Astrocyte (in vitro differentiated cells and primary cell): ENCODE results near the gene BICDL2. TPM values are rescaled to one million over a fixed set of nuclear protein-coding genes. Genes with fewer than 3 reads are reported as not detected.

Experiments
- DNase-seq: peaks from one replicate; pipeline ENCODE4 v3.0.0-alpha.2; 2010; ENCODE audit warnings: low read depth
- FAIRE-seq: peaks from 2 replicates; lab custom pipeline; 2011; peaks lifted over from hg19 to GRCh38; lab: Jason Lieb, UNC
- H2AFZ ChIP-seq: 2 replicates; pipeline ENCODE4 v1.6.0; 2012; ENCODE audit warnings: low read depth, low read length, inconsistent platforms
- H3K27ac ChIP-seq: 2 replicates; pipeline ENCODE4 v1.5.1; 2011; ENCODE audit warnings: low read depth, low read length, inconsistent platforms
- H3K27me3 ChIP-seq: 2 replicates; pipeline ENCODE4 v1.6.0; 2011; ENCODE audit warnings: low read length, inconsistent platforms; ENCODE audit not compliant: insufficient read depth
- H3K36me3 ChIP-seq: 2 replicates; pipeline ENCODE4 v1.5.1; 2011; ENCODE audit warnings: low read length, inconsistent platforms; ENCODE audit not compliant: insufficient read depth
- H3K4me1 ChIP-seq: 2 replicates; pipeline ENCODE4 v1.5.1; 2011; ENCODE audit warnings: low read length, inconsistent platforms; ENCODE audit not compliant: insufficient read depth
- H3K4me2 ChIP-seq: 2 replicates; pipeline ENCODE4 v1.6.0; 2012; ENCODE audit warnings: low read length, inconsistent platforms
- H3K4me3 ChIP-seq: 2 replicates; pipeline ENCODE4 v1.5.1; 2011; ENCODE audit warnings: low read depth, mild to moderate bottlenecking, low read length, inconsistent platforms; ENCODE audit not compliant: insufficient read depth
- H3K79me2 ChIP-seq: 2 replicates; pipeline ENCODE4 v1.6.0; 2012; ENCODE audit warnings: mild to moderate bottlenecking, low read length, inconsistent platforms; ENCODE audit not compliant: insufficient read depth
- H3K9ac ChIP-seq: 2 replicates; pipeline ENCODE4 v1.6.0; 2012; ENCODE audit warnings: mild to moderate bottlenecking, low read length, inconsistent platforms
- H3K9me3 ChIP-seq: 2 replicates; pipeline ENCODE4 v1.5.1; 2012; ENCODE audit warnings: low read depth, mild to moderate bottlenecking, low read length, inconsistent platforms; ENCODE audit not compliant: insufficient read depth
- H4K20me1 ChIP-seq: 2 replicates; pipeline ENCODE4 v1.6.0; 2012; ENCODE audit warnings: low read length, inconsistent platforms; ENCODE audit not compliant: insufficient read depth
- H3K27ac Mint-ChIP-seq: one replicate; pipeline ENCODE4 v1.8.0; 2021; ENCODE audit warnings: mild to moderate bottlenecking, mixed read lengths; ENCODE audit not compliant: unreplicated experiment
- H3K27me3 Mint-ChIP-seq: one replicate; pipeline ENCODE4 v1.8.0; 2021; ENCODE audit warnings: low read depth, mixed read lengths; ENCODE audit not compliant: unreplicated experiment
- H3K36me3 Mint-ChIP-seq: one replicate; pipeline ENCODE4 v1.8.0; 2021; ENCODE audit warnings: low read depth, mixed read lengths; ENCODE audit not compliant: unreplicated experiment
- H3K4me1 Mint-ChIP-seq: one replicate; pipeline ENCODE4 v1.8.0; 2021; ENCODE audit warnings: low read depth, mixed read lengths; ENCODE audit not compliant: unreplicated experiment
- H3K4me3 Mint-ChIP-seq: one replicate; pipeline ENCODE4 v1.8.0; 2021; ENCODE audit warnings: mild to moderate bottlenecking, moderate library complexity, mixed read lengths; ENCODE audit not compliant: unreplicated experiment
- H3K9me3 Mint-ChIP-seq: one replicate; pipeline ENCODE4 v1.8.0; 2021; ENCODE audit warnings: mild to moderate bottlenecking, mixed read lengths; ENCODE audit not compliant: unreplicated experiment
- CTCF ChIP-seq: IDR thresholded peaks from 2 replicates; pipeline ENCODE4 v1.5.1; 2011; ENCODE audit warnings: low read depth, mild to moderate bottlenecking, inconsistent platforms, low read length, moderate library complexity; ENCODE audit not compliant: insufficient read depth
- EZH2 ChIP-seq: IDR thresholded peaks from 2 replicates; pipeline ENCODE4 v1.6.1; 2012; ENCODE audit warnings: mild to moderate bottlenecking, low read length, inconsistent platforms; ENCODE audit not compliant: insufficient read depth
- total RNA-seq: library from RNA; stranded (reverse); gene quantifications from 2 replicates; pipeline ENCODE4 v1.2.1, GENCODE V29; 2021

The BICDL2 gene
- total RNA-seq, 1 donor from 2014 or later, result 0.16 TPM

GRCh38 chr16:3038896-3039295 is 2.2 kb upstream of the BICDL2 start:
- no peak overlapping the region for H3K9ac ChIP-seq
- FAIRE-seq (no peak), DNase-seq (no peak)
- TF ChIP-seq CTCF (no peak), EZH2 (no peak)
- H4K20me1 ChIP-seq, result no peaks in the 10 kb centered on the region
- H3K27me3 Mint-ChIP-seq, result peaks cover 40% of the 10 kb centered on the region
- peak overlapping the region; percentile 67 for H3K4me3 Mint-ChIP-seq
- H3K27ac ChIP-seq, result no peak overlapping the region
- H3K36me3 Mint-ChIP-seq, result no peaks in the 10 kb centered on the region
- no peak overlapping the region for H3K4me2 ChIP-seq
- no peaks in the 10 kb centered on the region for H3K79me2 ChIP-seq
- peaks cover 3% of the 10 kb centered on the region for H3K9me3 Mint-ChIP-seq
- H3K27ac Mint-ChIP-seq, result no peak overlapping the region
- H3K4me1 ChIP-seq, result no peaks in the 10 kb centered on the region
- H3K27me3 ChIP-seq, result peaks cover 47% of the 10 kb centered on the region
- H2AFZ ChIP-seq, result no peak overlapping the region
- no peak overlapping the region for H3K4me3 ChIP-seq
- H3K9me3 ChIP-seq, result no peaks in the 10 kb centered on the region
- H3K36me3 ChIP-seq, result no peaks in the 10 kb centered on the region
- no peaks in the 10 kb centered on the region for H3K4me1 Mint-ChIP-seq

GRCh38 chr16:3038256-3038655 is 1.5 kb upstream of the BICDL2 start:
- Histone ChIP-seq H3K4me2 (no peak overlapping the region), H3K9me3 (no peaks in the 10 kb centered on the region), H3K36me3 (no peaks in the 10 kb centered on the region), H4K20me1 (no peaks in the 10 kb centered on the region), H3K9ac (no peak overlapping the region), H3K4me1 (no peaks in the 10 kb centered on the region), H3K79me2 (no peaks in the 10 kb centered on the region), H2AFZ (no peak overlapping the region), H3K27me3 (peaks cover 54% of the 10 kb centered on the region), H3K27ac (no peak overlapping the region), H3K4me3 (no peak overlapping the region)
- Mint-ChIP-seq H3K9me3 (peaks cover 3% of the 10 kb centered on the region), H3K4me1 (no peaks in the 10 kb centered on the region), H3K4me3 (no peak overlapping the region), H3K36me3 (no peaks in the 10 kb centered on the region), H3K27me3 (peaks cover 40% of the 10 kb centered on the region), H3K27ac (no peak overlapping the region)
- DNase-seq, result no peak
- TF ChIP-seq EZH2 (no peak), CTCF (no peak)
- no peak for FAIRE-seq

GRCh38 chr16:3035972-3036725 is 595 bp downstream of the BICDL2 start:
- no peak for DNase-seq
- H3K27me3 Mint-ChIP-seq, result peaks cover 42% of the 10 kb centered on the region
- Histone ChIP-seq H4K20me1 (no peaks in the 10 kb centered on the region), H2AFZ (no peak overlapping the region), H3K9ac (no peak overlapping the region), H3K4me2 (no peak overlapping the region), H3K27me3 (peaks cover 71% of the 10 kb centered on the region), H3K27ac (no peak overlapping the region), H3K9me3 (no peaks in the 10 kb centered on the region), H3K79me2 (no peaks in the 10 kb centered on the region), H3K4me3 (no peak overlapping the region), H3K36me3 (no peaks in the 10 kb centered on the region), H3K4me1 (no peaks in the 10 kb centered on the region)
- H3K4me1 Mint-ChIP-seq, result no peaks in the 10 kb centered on the region
- peaks cover 3% of the 10 kb centered on the region for H3K9me3 Mint-ChIP-seq
- TF ChIP-seq CTCF, result no peak
- peak; percentile 97 for TF ChIP-seq EZH2
- no peak overlapping the region for H3K27ac Mint-ChIP-seq
- H3K4me3 Mint-ChIP-seq, result no peak overlapping the region
- FAIRE-seq, result no peak
- H3K36me3 Mint-ChIP-seq, result no peaks in the 10 kb centered on the region
